AG08395 (cell line): ENCODE results near the gene OR2T27.
"Not testable (repeated sequence)": the region's sequence is repeated elsewhere in the genome, so short reads cannot be mapped to it uniquely, and the experiment has no call there.

Experiments used
- DNase-seq: peaks from one replicate; pipeline ENCODE4 v3.0.0; 2012; ENCODE audit warnings: mixed read lengths, low spot score

Gene OR2T27, protein sequence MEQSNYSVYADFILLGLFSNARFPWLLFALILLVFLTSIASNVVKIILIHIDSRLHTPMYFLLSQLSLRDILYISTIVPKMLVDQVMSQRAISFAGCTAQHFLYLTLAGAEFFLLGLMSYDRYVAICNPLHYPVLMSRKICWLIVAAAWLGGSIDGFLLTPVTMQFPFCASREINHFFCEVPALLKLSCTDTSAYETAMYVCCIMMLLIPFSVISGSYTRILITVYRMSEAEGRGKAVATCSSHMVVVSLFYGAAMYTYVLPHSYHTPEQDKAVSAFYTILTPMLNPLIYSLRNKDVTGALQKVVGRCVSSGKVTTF

DNA sequence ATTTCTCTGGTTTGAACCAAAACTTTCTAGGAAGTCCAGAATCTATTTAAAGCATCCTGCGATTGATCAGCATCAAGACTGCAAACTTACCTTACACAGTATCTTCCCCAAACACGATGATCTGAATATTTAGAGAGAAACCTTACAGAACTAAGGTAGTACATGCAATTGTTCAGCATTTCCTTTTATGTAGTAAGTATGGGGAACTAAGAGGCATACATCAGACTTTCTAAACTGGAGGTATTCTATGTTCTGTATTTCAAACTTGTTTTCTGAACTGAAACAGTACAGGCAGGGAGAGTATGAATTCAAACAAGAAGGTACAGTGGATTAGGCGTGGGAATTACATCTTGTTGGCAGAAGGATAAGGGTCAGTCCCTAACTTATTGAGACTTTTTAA, at the start of gene OR2T27:
OR2T27 (minus strand) TSS at position 175 of the 400 bp plus-strand sequence. CDS start 4,644 bp downstream, outside the sequence.
- not testable (repeated sequence) for DNase-seq

DNA sequence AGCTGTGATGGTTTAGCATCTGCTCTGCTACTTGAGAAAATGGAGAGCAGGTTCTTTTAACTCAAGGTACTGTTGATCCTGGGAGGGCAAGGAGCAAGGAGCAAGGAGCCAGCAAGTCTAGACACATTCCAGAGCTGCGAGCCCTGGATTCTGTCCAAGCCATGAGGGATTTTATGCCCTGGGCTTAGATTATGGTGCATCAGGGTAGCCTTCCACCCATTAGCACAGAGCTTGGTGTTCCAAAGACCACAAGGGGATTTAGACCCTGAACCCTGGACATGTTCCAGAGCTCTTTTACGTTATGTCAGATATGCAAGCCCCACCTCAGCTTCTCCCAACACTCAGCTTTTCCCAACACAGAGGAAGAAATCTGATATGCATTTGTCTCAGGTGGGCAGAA, 49.3 kb upstream of the OR2T27 start:
- no peak for DNase-seq

DNA sequence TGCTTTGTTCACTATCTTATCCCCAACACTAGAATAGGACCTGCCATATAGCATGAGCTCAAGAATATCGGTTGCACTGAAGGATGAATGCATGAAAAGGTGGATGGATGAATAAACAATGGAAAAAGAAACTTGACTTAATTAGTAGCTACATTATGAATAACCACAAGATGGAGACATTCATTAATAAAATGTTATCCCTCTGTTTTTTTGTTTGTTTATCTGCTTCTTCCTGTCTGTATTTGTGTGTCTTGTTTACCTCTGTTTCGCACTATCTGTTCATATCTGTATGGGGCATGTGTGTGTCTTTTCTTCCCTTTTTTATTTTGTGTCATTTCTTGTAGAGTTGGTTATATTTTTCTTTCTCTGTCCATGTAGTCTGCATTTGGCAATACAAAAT, 48.3 kb upstream of the OR2T27 start:
- no peak for DNase-seq

DNA sequence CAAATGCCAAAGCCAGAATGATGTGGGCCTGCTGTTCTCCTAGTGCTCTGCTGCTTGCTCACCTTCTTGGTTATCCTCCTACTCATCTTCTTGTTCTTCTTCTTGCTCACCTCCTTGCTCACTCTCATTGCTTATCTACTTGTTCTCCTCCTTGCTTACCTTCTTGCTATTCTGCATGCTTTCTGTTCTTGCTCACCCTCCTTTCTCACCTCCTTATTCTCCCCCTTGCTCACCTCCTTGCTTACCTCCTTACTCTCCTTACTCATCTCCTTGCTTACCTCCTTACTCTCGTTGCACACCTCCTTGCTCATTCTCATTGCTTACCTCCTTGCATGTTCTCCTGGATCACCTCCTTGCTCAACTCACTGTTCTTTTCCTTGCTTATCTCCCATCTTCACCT, 47.4 kb upstream of the OR2T27 start, which contains the start of gene OR14I1:
OR14I1 (minus strand) TSS at position 53 of the 400 bp plus-strand sequence.
- DNase-seq = no peak

DNA sequence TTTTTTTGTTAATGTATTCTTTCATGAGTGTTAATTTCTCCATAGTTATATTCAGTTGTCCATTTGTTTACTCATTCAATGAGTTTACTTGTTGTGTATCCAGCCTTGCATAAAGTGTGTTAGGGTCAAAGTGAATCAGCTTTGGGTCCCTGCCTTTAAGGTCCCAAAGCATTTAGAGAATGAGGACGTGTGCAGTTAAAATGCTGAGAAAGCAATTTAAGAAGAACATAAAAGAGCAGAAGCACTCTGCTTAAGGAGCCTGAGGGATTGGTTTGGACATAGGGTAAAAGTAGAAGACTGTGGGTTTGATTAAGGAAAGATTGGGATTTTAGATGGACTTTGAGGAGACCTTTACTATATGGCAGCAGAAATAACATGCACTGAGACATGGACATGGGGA, 43.8 kb upstream of the OR2T27 start:
- no peak for DNase-seq

DNA sequence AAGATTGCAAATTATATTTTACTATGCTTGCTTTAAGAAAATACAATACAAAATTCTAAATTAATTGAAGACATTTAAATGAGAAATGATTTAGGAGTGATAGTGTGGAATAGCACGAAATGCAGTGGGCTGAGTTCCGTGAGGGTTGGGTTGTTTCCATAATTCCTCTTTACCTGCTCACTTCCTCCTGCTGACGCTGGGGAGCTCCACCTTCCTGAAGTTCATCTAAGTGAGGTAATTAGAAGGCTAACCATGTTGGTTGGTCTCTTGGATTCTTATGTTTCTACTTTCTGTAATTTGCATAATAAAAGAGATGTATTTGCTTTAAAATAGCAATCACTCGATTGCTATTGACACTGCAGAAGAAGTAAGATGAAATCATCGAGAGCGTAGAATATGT, 42.6 kb upstream of the OR2T27 start:
- no peak for DNase-seq

DNA sequence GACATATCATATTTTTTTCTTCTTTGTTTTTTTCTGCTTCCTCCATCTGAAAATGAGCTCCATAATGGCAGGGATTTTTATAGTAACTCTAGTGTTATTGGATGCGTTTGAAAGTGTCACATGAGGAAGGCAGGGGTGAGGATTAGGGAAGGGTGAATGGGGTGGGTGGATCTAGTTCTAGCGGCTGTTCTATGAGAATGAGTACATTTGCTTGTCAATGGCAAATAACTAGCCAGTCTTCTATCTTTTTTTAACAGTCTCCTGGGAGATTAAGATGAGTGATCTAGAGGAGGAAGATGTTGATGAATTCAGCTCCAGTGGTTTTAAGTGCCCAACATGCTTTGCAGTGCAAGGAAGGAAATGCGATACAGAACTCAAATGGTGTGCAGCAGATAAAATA, 41.4 kb upstream of the OR2T27 start:
- no peak for DNase-seq

DNA sequence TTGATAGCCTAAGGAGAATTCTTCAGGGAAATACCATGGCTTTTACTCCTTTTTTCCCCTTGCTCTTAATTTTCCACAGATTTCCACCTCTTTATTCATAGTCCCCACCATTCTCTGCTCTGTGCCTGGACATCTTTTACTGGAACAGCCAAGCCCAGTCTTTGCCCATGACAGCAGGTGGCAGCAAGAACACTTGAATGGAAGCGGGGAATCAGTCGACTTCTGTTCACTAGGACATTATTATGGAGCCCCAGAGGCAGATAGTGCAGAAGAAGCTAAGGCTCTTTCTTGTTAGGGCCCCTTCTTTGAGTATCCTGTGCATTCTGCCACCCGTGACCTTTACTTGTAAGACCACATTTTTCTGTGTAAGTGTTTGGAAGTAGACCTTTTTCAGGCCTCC, 40.9 kb upstream of the OR2T27 start:
- no peak for DNase-seq

DNA sequence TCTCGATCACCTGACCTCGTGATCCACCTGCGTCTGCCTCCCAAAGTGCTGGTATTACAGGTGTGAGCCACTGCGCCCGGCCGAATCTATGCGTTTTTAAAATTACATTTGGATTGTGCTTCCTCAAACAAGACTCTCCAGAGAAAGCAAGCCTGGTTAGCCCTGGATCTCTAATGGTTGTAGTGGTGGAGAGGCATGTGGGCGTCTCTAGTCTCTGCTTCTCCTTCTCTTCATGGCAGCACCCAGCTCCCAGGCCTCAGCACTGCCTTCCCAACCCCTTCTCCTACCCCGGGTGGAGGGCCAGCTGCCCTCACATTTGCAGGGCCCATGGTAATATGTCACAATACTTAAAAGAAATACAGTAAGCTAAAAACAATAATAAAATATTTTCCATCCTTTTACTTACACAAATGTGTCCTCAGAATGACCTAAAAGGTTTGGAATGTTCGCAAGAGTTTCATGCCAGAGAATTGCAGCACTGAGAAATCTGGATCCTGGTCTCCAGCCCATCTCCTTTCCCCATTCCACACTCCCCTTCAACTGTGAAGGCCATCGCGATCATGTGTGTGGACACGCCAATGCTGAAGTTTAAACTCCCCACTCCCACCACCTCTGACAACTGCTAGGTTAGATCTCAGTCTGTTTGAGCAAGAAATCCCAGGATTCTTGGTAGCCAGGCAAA, 40.3 kb upstream of the OR2T27 start:
- DNase-seq = no peak

DNA sequence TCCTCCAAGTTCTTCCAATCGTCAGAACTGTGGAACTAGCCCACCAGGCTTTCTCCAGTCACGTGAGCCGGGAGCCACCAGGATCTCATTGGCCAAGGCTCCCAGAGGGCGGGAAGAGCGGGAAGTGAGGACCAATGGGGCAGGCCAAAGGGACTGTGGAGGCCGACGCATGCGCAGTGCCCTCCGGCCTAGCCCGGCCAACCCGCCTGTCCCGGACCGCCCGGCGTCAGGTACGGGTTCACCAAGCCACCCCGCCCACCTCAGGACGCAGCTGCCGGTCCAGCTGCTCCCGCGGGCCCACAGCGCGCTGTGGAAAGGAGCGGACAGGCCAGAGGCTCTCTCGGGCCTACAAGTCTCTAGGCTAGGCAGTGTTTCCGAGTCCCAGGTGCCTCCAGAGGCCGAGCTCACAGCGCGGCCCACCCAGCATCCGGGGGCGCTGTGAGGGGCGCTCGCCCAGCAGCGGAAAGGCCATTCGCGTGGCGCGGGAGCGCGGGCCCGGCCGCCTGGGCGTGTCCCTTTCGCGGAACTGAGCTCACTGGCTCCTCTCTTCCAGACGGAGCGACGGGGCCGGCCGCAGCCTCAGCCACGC, 36.3 kb upstream of the OR2T27 start:
- no peak for DNase-seq

DNA sequence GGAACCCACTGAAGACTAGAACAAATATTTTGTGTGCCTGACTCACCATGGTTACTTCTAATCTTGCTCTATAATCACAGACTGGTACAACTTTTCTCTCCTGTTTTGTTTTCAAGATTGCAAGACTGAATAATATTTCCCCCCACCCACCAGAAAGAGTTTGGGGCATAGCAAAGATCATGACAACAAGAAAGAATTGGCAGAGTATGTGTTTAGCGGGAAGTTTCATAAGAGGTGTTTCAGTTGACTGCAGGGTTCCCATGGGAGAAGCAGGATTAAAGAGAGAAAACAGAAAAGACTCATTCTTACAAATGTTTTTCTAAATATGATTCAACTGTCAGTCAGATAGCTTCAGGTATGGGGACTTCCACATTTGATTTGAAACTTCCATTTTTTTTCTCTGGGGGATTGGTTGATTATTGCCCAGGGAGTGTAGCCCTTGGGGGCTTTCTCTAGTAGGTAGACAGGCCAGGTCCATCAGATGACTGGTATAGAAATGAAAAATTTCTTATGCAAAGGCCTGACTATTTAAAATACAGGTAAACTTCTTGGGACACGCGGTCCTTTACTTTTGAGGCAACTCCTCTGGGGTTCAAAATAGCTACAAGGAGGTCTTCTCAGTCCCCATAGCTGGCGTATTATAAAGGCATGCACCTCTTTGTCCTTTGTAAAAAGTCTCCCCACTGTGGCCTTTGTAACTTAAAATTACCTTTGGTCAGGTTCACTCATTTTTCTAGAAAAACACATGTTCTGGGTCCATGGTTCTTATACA, 33.4 kb upstream of the OR2T27 start:
- no peak for DNase-seq

DNA sequence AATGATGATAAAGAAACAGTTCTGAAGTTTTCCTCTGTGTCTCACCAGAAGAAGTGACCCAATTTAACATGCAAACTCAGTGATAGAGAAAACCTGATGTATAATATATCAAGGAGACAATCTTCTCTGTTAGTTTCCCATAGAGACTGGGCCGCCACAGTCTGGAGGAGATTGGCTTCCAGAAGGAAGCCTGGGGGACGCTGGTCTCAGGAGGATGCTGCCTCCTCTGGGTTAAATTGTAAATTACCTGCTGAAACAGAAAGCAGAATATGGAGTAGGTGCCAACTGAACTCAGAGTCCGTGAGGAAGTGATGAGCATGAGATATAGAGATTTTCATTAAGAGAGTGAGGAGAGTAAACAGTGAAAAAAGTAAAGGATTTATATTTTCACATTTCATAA, 31.5 kb upstream of the OR2T27 start:
- no peak for DNase-seq

DNA sequence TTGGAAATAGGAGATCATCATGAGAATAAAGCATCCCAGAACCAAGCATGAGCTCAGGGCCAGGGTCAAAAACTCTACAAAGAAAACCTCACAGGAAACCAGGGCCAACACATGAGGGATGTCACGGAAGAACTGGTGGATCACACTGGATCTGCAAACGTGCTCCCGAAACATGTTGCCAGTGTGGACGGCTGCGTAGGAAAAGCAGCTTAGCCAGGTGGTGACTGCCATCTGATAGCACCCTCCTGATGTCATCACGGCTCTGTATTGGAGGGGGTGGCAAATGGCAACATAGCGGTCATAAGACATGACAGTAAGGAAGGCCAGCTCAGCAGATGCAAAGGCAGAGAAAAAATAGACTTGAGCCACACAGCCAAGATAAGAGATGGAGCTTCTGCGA, 26.3 kb upstream of the OR2T27 start:
- no peak for DNase-seq

DNA sequence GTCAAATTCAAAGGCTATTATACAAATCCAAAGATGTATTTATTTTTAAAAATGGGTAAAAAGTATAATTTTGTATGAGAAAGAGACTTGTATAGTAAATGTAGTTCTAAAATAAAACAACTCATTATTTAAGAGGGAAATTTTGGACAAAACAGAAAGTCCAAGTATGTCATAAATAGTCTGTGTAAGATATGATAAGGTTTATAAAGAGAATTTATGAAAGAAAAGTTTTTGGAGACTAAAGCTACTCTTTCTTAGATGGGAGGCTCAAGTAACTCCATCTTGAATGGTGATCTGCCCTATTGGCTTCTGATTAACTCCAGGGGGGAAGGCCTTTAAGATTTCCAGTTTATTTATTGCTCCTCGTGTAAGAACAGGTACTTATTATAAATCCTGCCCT, 14.7 kb upstream of the OR2T27 start:
- no peak for DNase-seq

DNA sequence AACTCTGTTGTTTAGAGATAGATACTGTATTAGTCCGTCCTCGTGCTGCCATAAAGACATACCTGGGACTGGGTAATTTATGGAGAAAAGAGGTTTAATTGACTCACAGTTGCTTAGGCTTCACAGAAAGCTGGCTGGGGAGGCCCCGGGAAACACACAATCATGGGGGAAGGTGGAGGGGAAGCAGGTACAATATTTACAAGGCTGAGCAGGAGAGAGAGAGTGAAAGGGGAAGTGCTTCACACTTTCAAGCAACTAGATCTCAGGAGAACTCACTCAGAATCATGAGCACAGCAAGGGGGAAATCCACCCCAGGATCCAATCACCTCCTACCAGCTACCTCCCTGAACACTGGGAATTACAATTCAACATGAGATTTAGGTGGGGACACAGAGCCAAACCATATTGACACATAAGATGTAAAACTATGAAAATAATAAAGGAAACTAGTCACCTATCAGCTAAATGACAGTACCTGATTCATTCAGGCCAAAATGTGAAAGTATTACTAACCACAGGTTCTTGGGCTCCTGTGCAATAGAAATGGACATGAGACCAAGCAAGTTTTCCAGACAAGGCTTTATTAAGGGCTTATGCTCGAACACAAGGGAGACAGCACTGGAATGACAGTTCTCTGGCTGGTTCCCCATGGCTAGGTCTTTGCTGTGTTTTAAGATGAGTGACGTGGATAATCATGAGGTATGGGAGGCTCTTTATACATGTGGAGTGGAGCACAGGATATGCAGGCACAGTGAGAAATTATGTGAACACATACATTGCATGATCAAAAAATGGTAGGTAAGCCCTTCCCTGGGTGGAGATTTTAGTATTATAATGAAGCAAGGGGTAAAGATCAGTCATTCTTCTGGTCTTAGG, 8.4 kb upstream of the OR2T27 start:
- DNase-seq = not testable (repeated sequence)

DNA sequence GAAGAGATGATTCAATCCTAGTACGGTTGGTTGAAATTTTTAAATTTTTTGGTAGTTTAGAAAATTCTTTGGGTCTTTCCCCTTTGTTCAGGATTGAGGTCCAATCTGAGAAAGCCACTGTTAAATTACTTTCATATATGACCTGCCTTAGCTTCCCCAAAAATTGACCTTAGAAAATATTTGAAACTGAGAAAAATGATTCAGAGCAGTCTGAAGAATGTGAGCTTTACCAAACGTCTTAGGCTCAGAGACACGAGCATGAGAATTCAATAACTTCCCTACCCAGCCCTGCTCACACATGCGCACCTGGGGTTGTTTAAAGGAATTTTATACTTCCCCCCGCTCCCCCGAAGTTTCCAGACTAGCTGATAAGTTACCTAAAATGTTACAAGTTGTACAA, 1.5 kb upstream of the OR2T27 start:
- DNase-seq = not testable (repeated sequence)

DNA sequence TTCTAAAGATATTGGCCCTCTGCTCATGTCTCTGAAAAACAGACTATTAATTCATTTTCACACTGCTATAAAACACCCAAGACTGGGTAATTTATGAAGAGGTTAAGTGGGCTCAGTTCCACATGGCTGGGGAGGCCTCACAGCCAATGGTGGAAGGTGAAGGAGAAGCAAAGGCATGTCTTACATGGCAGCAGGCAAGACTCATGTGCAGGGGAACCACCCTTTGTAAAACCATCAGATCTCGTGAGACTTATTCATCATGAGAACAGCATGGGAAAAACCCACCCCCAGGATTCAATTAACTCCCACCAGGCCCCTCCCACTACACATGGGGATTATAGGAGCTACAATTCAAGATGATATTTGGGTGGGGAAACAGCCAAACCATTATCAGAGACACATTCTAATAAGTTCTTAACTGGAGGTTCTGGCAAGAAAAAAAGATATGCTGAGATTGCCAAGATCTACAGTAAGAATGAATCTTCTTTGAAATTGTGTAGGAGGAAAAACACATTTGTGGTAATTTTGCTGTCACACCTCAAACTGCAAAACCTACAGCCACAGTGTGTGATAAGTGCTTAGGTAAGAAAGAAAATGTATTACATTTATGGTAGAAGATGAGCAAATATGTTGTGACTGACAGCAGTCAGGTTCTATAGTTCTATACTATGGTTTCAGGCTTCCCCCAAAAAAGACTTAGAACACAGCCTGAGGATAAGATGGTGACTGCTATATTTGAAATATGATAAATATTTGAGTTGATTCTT, 6.4 kb downstream of the OR2T27 start:
- not testable (repeated sequence) for DNase-seq

DNA sequence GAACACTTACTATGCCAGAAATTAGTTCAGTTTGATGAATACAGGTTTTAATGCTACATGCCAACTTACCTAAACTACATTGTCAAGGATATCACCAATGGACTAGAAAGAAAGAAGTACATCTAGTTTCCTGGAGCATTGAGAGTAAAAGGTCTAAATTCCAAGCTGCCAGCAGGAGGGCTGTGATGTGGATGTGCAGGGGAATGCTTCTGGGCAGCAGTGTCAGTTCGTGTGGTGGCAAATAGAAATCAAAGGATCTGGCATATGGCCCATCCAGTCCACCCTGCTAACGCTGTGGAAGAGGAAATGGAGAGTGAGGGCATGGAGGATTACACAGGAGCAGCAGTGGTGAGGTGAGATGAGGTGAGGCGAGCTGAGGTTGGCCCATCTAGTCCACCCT, 10.2 kb downstream of the OR2T27 start, which contains the start of gene OR2T35:
OR2T35 (minus strand) TSS at position 101 of the 400 bp plus-strand sequence. CDS start 6,020 bp downstream, outside the sequence.
- DNase-seq = not testable (repeated sequence)

DNA sequence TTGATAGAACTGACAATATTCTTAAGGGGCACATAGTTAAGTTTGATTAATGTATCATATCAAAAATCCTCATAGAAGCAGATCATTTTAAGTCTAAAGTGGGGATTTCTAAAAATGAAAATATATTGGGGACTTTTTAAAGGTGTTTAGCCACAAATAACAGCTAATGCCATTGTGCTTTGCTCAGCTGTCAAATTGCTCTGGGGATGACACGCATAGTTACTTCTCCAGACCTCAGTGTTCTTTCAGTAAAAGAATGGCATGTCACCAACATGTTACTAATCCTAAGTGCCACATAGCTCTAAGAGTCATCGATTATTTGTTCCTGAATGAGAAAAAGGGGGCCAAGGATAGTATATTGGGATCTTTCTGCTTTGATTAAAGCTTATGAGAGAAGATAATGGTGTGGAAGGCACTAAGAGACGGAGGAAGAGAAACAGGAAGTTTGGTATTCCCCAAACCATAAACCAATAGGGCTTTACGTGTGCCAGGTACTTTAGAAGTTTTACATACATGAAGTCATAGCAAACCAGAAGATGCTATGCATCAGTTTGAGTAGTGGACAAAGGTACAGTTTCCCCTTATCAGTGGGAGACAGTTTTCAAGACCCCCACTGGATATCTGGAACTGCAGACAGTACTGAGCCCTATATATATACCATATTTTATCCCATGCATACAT, 12.2 kb downstream of the OR2T27 start:
- DNase-seq = not testable (repeated sequence)

DNA sequence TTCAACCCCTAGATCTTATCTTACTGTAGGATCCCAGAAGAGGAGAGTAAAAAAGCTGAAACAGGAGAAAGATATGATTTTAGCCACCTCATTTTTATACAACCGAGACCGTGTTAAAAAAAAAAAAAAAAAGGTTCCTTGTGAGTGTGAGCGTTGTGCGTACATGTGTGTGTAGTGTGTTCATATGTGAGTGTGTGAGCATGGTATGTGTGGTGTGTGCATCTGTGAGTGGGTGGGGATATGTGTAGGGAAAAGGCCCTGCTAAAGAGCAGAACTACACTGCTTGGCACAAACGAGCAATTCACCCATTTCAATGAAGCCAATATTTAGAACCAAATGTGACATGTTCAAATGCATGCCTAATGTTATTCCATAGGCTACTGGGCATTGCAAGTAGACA, 13.7 kb downstream of the OR2T27 start:
- not testable (repeated sequence) for DNase-seq
